GM12878 (cell line): ENCODE measurements around the gene ITIH5.

ENCODE experiments used
- BHLHE40 ChIP-seq, 2 experiments: fragments of 450-650 bp in 1 of 2; IDR thresholded peaks; 2 replicates each; pipeline ENCODE4 v1.6.1; 2011 to 2017; ENCODE audit warnings: low read depth in 2 of 2, borderline replicate concordance in 1 of 2, improper control_type of control experiment in 1 of 2, low read length in 1 of 2, mild to moderate bottlenecking in 1 of 2
- CTCF ChIP-seq, 3 experiments: IDR thresholded peaks in 2 of 3; conservative IDR thresholded peaks in 1 of 3; 2 replicates each; pipeline ENCODE4 v1.5.1; 2011; ENCODE audit warnings: low read depth in 3 of 3, low read length in 3 of 3, mild to moderate bottlenecking in 3 of 3, control low read depth in 2 of 3, moderate library complexity in 2 of 3, inconsistent platforms in 1 of 3, mixed read lengths in 1 of 3; ENCODE audit not compliant: control insufficient read depth in 2 of 3, insufficient read depth in 1 of 3; ENCODE audit errors: extremely low read depth in 1 of 3
- EP300 ChIP-seq, 2 experiments: fragments of 150-350 bp in 1 of 2; IDR thresholded peaks; 2 replicates each; pipeline ENCODE4 v1.6.1; 2011 to 2012; ENCODE audit warnings: low read depth in 2 of 2, low read length in 2 of 2, borderline replicate concordance in 1 of 2, improper control_type of control experiment in 1 of 2, inconsistent platforms in 1 of 2; ENCODE audit not compliant: control insufficient read depth in 1 of 2
- EZH2 ChIP-seq: IDR thresholded peaks from 2 replicates; pipeline ENCODE4 v1.6.1; 2012; ENCODE audit warnings: low read depth, mild to moderate bottlenecking, control low read depth, inconsistent platforms, low read length, borderline replicate concordance; ENCODE audit not compliant: control insufficient read depth
- NR2C2 ChIP-seq: IDR thresholded peaks from 2 replicates; pipeline ENCODE4 v1.6.1; 2011; ENCODE audit warnings: borderline replicate concordance, low read depth; ENCODE audit not compliant: control insufficient read depth, insufficient read length
- POLR2A ChIP-seq: IDR thresholded peaks from 2 replicates; pipeline ENCODE4 v1.6.1; 2011; ENCODE audit warnings: low read depth, mild to moderate bottlenecking, low read length
- RFX5 ChIP-seq: IDR thresholded peaks from 2 replicates; pipeline ENCODE4 v1.6.1; 2011; ENCODE audit warnings: low read depth, low read length, improper control_type of control experiment
- SIN3A ChIP-seq: IDR thresholded peaks from 2 replicates; pipeline ENCODE4 v1.6.1; 2012; ENCODE audit warnings: low read depth, low read length, improper control_type of control experiment
- SRF ChIP-seq, 2 experiments: IDR thresholded peaks; 2 replicates each; pipeline ENCODE4 v1.6.1; 2011; ENCODE audit warnings: low read depth in 2 of 2, low read length in 2 of 2, mild to moderate bottlenecking in 1 of 2, moderate library complexity in 1 of 2
- USF2 ChIP-seq: IDR thresholded peaks from 2 replicates; pipeline ENCODE4 v1.6.1; 2011; ENCODE audit warnings: low read depth, low read length, improper control_type of control experiment, borderline replicate concordance
- ZNF592 ChIP-seq: fragments of 450-650 bp; IDR thresholded peaks from 2 replicates; pipeline ENCODE4 v1.6.1; 2017; ENCODE audit warnings: mild to moderate bottlenecking, moderate library complexity
- ZZZ3 ChIP-seq: IDR thresholded peaks from 2 replicates; pipeline ENCODE4 v1.6.1; 2011; ENCODE audit warnings: low read depth; ENCODE audit not compliant: control insufficient read depth, insufficient read length
- TF ChIP-seq, protein P1 (sequence below): IDR thresholded peaks from 2 replicates; pipeline ENCODE4 v1.6.1; 2011; ENCODE audit warnings: borderline replicate concordance, low read depth, mild to moderate bottlenecking, moderate library complexity, mixed read lengths, low read length; ENCODE audit not compliant: insufficient read depth; ENCODE audit errors: extremely low read length
- TF ChIP-seq, protein P2 (sequence below): IDR thresholded peaks from 2 replicates; pipeline ENCODE4 v1.6.1; 2011; ENCODE audit warnings: borderline replicate concordance, low read depth, mild to moderate bottlenecking, moderate library complexity, low read length; ENCODE audit not compliant: insufficient read depth, poor library complexity, severe bottlenecking

GRCh38 chr10:7560519-7560918, 106.2 kb downstream of the ITIH5 start:
- TF ChIP-seq, protein P1, sequence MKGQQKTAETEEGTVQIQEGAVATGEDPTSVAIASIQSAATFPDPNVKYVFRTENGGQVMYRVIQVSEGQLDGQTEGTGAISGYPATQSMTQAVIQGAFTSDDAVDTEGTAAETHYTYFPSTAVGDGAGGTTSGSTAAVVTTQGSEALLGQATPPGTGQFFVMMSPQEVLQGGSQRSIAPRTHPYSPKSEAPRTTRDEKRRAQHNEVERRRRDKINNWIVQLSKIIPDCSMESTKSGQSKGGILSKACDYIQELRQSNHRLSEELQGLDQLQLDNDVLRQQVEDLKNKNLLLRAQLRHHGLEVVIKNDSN = no peak
- TF ChIP-seq EZH2 = no peak
- no peak for TF ChIP-seq POLR2A
- TF ChIP-seq BHLHE40 (IDR thresholded peaks at IDR 0.05; ENCODE audit: borderline replicate concordance in 1 of 2, low read depth in 2 of 2, low read length in 1 of 2) = no peak
- TF ChIP-seq SRF (IDR thresholded peaks at IDR 0.05; ENCODE audit: low read depth in 2 of 2, low read length in 2 of 2) = no peak
- TF ChIP-seq EP300 (IDR thresholded peaks at IDR 0.05; ENCODE audit: borderline replicate concordance in 1 of 2, control insufficient read depth in 1 of 2, low read depth in 2 of 2, low read length in 2 of 2) = no peak
- TF ChIP-seq CTCF (IDR thresholded peaks at IDR 0.05 in 2 of 3, conservative IDR thresholded peaks at IDR 0.05 in 1 of 3; ENCODE audit: control insufficient read depth in 2 of 3, extremely low read depth in 1 of 3, insufficient read depth in 1 of 3, low read depth in 3 of 3, low read length in 3 of 3) = no peak
- TF ChIP-seq, protein P2, sequence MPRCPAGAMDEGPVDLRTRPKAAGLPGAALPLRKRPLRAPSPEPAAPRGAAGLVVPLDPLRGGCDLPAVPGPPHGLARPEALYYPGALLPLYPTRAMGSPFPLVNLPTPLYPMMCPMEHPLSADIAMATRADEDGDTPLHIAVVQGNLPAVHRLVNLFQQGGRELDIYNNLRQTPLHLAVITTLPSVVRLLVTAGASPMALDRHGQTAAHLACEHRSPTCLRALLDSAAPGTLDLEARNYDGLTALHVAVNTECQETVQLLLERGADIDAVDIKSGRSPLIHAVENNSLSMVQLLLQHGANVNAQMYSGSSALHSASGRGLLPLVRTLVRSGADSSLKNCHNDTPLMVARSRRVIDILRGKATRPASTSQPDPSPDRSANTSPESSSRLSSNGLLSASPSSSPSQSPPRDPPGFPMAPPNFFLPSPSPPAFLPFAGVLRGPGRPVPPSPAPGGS = no peak
- TF ChIP-seq ZZZ3 = no peak
- no peak for TF ChIP-seq RFX5
- no peak for TF ChIP-seq SIN3A
- TF ChIP-seq USF2 = no peak
- no peak for TF ChIP-seq NR2C2
- no peak for TF ChIP-seq ZNF592
